IMR-90 (cell line): Measurements from ENCODE around the gene HMCES. TPM values are rescaled to one million over a fixed set of nuclear protein-coding genes. Genes with fewer than 3 reads are reported as not detected.

Experiments used
- ATAC-seq: fragments of 200-7000 bp; cut with Tn5 transposase; 2 replicates; pipeline ENCODE4 v1.9.1; 2020; ENCODE audit warnings: low read depth, mild to moderate bottlenecking, moderate library complexity
- BruUV-seq: library from RNA; stranded (reverse); fragments of 400-500 nt; replicated peaks from 2 replicates; lab custom pipeline; 2021; lab: Mats Ljungman, UMichigan
- CTCF ChIA-PET: fragments of 300-600 bp; formaldehyde crosslinking; extraction: SDS; loops from one replicate; lab custom pipeline; 2021; ENCODE audit warnings: antibody characterized with exemption; lab: Yijun Ruan, JAX
- POLR2A ChIA-PET: fragments of 300-600 bp; sonication (Branson Sonifier 250); formaldehyde crosslinking; loops from one replicate; lab custom pipeline; 2022; ENCODE audit warnings: antibody characterized with exemption; ENCODE audit not compliant: unreplicated experiment; lab: Charles Lee
- DNase-seq: peaks from one replicate; pipeline ENCODE4 v3.0.0; 2013
- H2AFZ ChIP-seq: replicated peaks from 2 replicates; pipeline ENCODE3; 2013; ENCODE audit warnings: low read length, mild to moderate bottlenecking; ENCODE audit not compliant: poor library complexity
- H2AK5ac ChIP-seq: 2 replicates; pipeline ENCODE4 v1.6.1; 2013; ENCODE audit warnings: low read depth, low read length, inconsistent platforms
- H2AK9ac ChIP-seq: replicated peaks from 2 replicates; pipeline ENCODE3; 2013; ENCODE audit warnings: mild to moderate bottlenecking, low read depth, low read length, moderate library complexity; ENCODE audit not compliant: poor library complexity
- H2BK120ac ChIP-seq: 2 replicates; pipeline ENCODE4 v1.6.1; 2013; ENCODE audit warnings: low read depth, low read length, inconsistent platforms
- H2BK15ac ChIP-seq: 3 replicates; pipeline ENCODE4 v1.6.1; 2013; ENCODE audit warnings: low read depth, low read length, inconsistent platforms
- H2BK20ac ChIP-seq: 2 replicates; pipeline ENCODE4 v1.6.1; 2013; ENCODE audit warnings: low read depth, mild to moderate bottlenecking, inconsistent platforms, low read length, moderate library complexity
- H2BK5ac ChIP-seq: 2 replicates; pipeline ENCODE4 v1.6.1; 2013; ENCODE audit warnings: mild to moderate bottlenecking, low read depth, low read length, inconsistent platforms; ENCODE audit not compliant: poor library complexity, severe bottlenecking
- H3K14ac ChIP-seq: replicated peaks from 2 replicates; pipeline ENCODE4 v1.6.1; 2013; ENCODE audit warnings: low read depth, low read length, inconsistent platforms
- H3K18ac ChIP-seq: 2 replicates; pipeline ENCODE4 v1.6.1; 2013; ENCODE audit warnings: low read depth, low read length, control low read depth
- H3K23ac ChIP-seq: 2 replicates; pipeline ENCODE4 v1.6.1; 2013; ENCODE audit warnings: low read depth, low read length, inconsistent platforms
- H3K27ac ChIP-seq: 2 replicates; pipeline ENCODE4 v1.5.1; 2013; ENCODE audit warnings: mild to moderate bottlenecking, control low read depth, low read length; ENCODE audit not compliant: insufficient read depth
- H3K27me3 ChIP-seq: 2 replicates; pipeline ENCODE4 v1.6.1; 2013; ENCODE audit warnings: low read length; ENCODE audit not compliant: control insufficient read depth, insufficient read depth
- H3K36me3 ChIP-seq: 2 replicates; pipeline ENCODE4 v1.6.1; 2013; ENCODE audit warnings: low read length, mixed read lengths; ENCODE audit not compliant: control insufficient read depth, insufficient read depth
- H3K4ac ChIP-seq: 2 replicates; pipeline ENCODE4 v1.6.1; 2013; ENCODE audit warnings: low read depth, low read length, inconsistent platforms
- H3K4me1 ChIP-seq: 2 replicates; pipeline ENCODE4 v1.6.1; 2013; ENCODE audit warnings: low read length, mixed read lengths; ENCODE audit not compliant: control insufficient read depth, insufficient read depth
- H3K4me2 ChIP-seq: 2 replicates; pipeline ENCODE4 v1.6.1; 2013; ENCODE audit warnings: low read depth, mild to moderate bottlenecking, control low read depth, low read length, moderate library complexity
- H3K4me3 ChIP-seq: 2 replicates; pipeline ENCODE4 v1.5.1; 2013; ENCODE audit warnings: low read depth, mild to moderate bottlenecking, control low read depth, low read length, moderate library complexity; ENCODE audit not compliant: insufficient read depth
- H3K56ac ChIP-seq: 2 replicates; pipeline ENCODE4 v1.6.1; 2013; ENCODE audit warnings: low read length, inconsistent platforms; ENCODE audit not compliant: insufficient read depth; ENCODE audit errors: extremely low read depth
- H3K79me1 ChIP-seq, 2 experiments: 2 replicates each; pipeline ENCODE4 v1.6.1; 2013; ENCODE audit warnings: low read length in 2 of 2, inconsistent platforms in 1 of 2, low read depth in 1 of 2
- H3K9ac ChIP-seq: 2 replicates; pipeline ENCODE4 v1.6.1; 2013; ENCODE audit warnings: low read depth, low read length, control low read depth
- H3K9me1 ChIP-seq: 2 replicates; pipeline ENCODE4 v1.6.1; 2013; ENCODE audit warnings: low read length, inconsistent platforms; ENCODE audit not compliant: insufficient read depth
- H3K9me3 ChIP-seq: 2 replicates; pipeline ENCODE4 v1.6.1; 2013; ENCODE audit warnings: low read length; ENCODE audit not compliant: control insufficient read depth, insufficient read depth
- H4K20me1 ChIP-seq: 2 replicates; pipeline ENCODE4 v1.6.1; 2013; ENCODE audit warnings: low read length, inconsistent platforms; ENCODE audit not compliant: insufficient read depth
- H4K5ac ChIP-seq: 2 replicates; pipeline ENCODE4 v1.6.1; 2013; ENCODE audit warnings: mild to moderate bottlenecking, low read depth, low read length, control low read depth
- H4K8ac ChIP-seq, 2 experiments: 2 replicates each; pipeline ENCODE4 v1.6.1; 2013; ENCODE audit warnings: low read depth in 2 of 2, low read length in 2 of 2, control low read depth in 1 of 2, inconsistent platforms in 1 of 2
- H4K91ac ChIP-seq: 2 replicates; pipeline ENCODE4 v1.6.1; 2013; ENCODE audit warnings: low read depth, low read length, inconsistent platforms; ENCODE audit not compliant: insufficient read depth
- CEBPB ChIP-seq: IDR thresholded peaks from 2 replicates; pipeline ENCODE4 v1.6.1; 2012; ENCODE audit warnings: low read depth, low read length, improper control_type of control experiment
- CTCF ChIP-seq: conservative IDR thresholded peaks from 2 replicates; pipeline ENCODE4 v1.5.1; 2012; ENCODE audit warnings: mild to moderate bottlenecking, low read depth, low read length, improper control_type of control experiment
- ELK1 ChIP-seq: fragments of 150-350 bp; IDR thresholded peaks from 2 replicates; pipeline ENCODE4 v1.6.1; 2016; ENCODE audit warnings: low read depth, mild to moderate bottlenecking, low read length, moderate library complexity, borderline replicate concordance
- MXI1 ChIP-seq: IDR thresholded peaks from 2 replicates; pipeline ENCODE4 v1.6.1; 2012; ENCODE audit warnings: low read depth, mild to moderate bottlenecking, low read length, moderate library complexity, borderline replicate concordance
- NFE2L2 ChIP-seq: fragments of 150-350 bp; IDR thresholded peaks from 2 replicates; pipeline ENCODE4 v1.6.1; 2016; ENCODE audit warnings: low read depth, mild to moderate bottlenecking, low read length
- RCOR1 ChIP-seq: IDR thresholded peaks from 2 replicates; pipeline ENCODE4 v1.6.1; 2012; ENCODE audit warnings: mild to moderate bottlenecking, low read length, improper control_type of control experiment; ENCODE audit not compliant: insufficient replicate concordance
- USF2 ChIP-seq: fragments of 150-350 bp; IDR thresholded peaks from 2 replicates; pipeline ENCODE4 v1.6.1; 2017; ENCODE audit warnings: mild to moderate bottlenecking, antibody characterized with exemption, low read length, low read depth
- WGBS, 2 experiments: methylation state at CpG; one replicate each; pipeline versions ENCODE4 v1.1.5 to v1.1.7; 2013; ENCODE audit warnings: missing lambda C conversion rate in 2 of 2; ENCODE audit not compliant: insufficient read length in 1 of 2; ENCODE audit errors: extremely low coverage in 2 of 2; 5-methylcytosine and 5-hydroxymethylcytosine counted together
- dilution Hi-C: fragments of 300-500 bp; cut with HindIII; formaldehyde crosslinking; loops from one replicate; pipeline ENCODE4 v1.14.3; 2018; ENCODE audit warnings: low sequenced_read_pairs; ENCODE audit not compliant: unreplicated experiment
- in situ Hi-C: fragments of 300-500 bp; cut with MboI; formaldehyde crosslinking; loops from 3 replicates; pipeline ENCODE4 v1.14.3; 2019; ENCODE audit warnings: low sequenced_read_pairs, inconsistent platforms, mixed read lengths
- intact Hi-C: fragments of 100-400 bp; cut with micrococcal nuclease; formaldehyde crosslinking; loops from 2 replicates; pipeline ENCODE4 v1.10.0; 2022
- polyA plus RNA-seq, 3 experiments: library from polyadenylated mRNA; depleted of rRNA; stranded (reverse); fragments of >200 nt; gene quantifications; 2 replicates each; pipeline ENCODE4 v1.2.3, GENCODE V29; 2012; ENCODE audit warnings: low replicate concordance in 1 of 3
- total RNA-seq: library from RNA; depleted of rRNA; stranded (reverse); fragments of >200 nt; gene quantifications from 2 replicates; pipeline ENCODE4 v1.2.3, GENCODE V29; 2012

Gene HMCES
- total and polyA plus RNA-seq, 2 of the 4 experiments (the other 2 are of a cell fraction), result 26.0 to 30.5 TPM

- no TSS peak for BruUV-seq
- POLR2A ChIA-PET, result no interaction called here
- peaks cover 64% of the 10 kb centered on the region for H4K20me1 ChIP-seq
Observed at GRCh38 chr3:129257609-129258008, 21.1 kb upstream of the HMCES start.

More at GRCh38 chr3:129257609-129258008, 21.1 kb upstream of the HMCES start:
- no peak overlapping the region for H3K4me3 ChIP-seq
- H2BK5ac ChIP-seq, result no peak overlapping the region
- no peak overlapping the region for H4K8ac ChIP-seq
- H3K56ac ChIP-seq, result no peak overlapping the region
- DNase-seq, result no peak
- H3K18ac ChIP-seq, result no peak overlapping the region
- TF ChIP-seq MXI1 (no peak), CTCF (no peak), USF2 (no peak), CEBPB (peak; percentile 70; the same call in 1 of the 2 replicates), NFE2L2 (no peak), ELK1 (no peak), RCOR1 (no peak)
- H2AFZ ChIP-seq, result no peak overlapping the region
- no peak overlapping the region for H3K9ac ChIP-seq
- no peak overlapping the region for H3K4ac ChIP-seq
- no peak overlapping the region for H2BK120ac ChIP-seq
- CTCF ChIA-PET, result no interaction called here
- ATAC-seq, result no peak
- intact Hi-C loops, result no loop called here
- peaks cover 76% of the 10 kb centered on the region for H3K36me3 ChIP-seq
- H2AK9ac ChIP-seq, result no peak overlapping the region
- H3K9me1 ChIP-seq, result peaks cover 10% of the 10 kb centered on the region
- H4K5ac ChIP-seq, result no peak overlapping the region
- no peak overlapping the region for H2BK15ac ChIP-seq
- no peak overlapping the region for H3K14ac ChIP-seq
- dilution Hi-C loops, result no loop called here
- H3K4me2 ChIP-seq, result no peak overlapping the region
- no peak overlapping the region for H2AK5ac ChIP-seq
- H3K27ac ChIP-seq, result no peak overlapping the region
- H3K23ac ChIP-seq, result no peak overlapping the region
- H2BK20ac ChIP-seq, result no peak overlapping the region
- WGBS, 2 experiments, result no CpG with 5 or more reads among the region's 11 CpGs
- H3K79me1 ChIP-seq, result peaks cover 56 to 85% of the 10 kb centered on the region in 2 experiments
- no peak overlapping the region for H4K91ac ChIP-seq
- H3K4me1 ChIP-seq, result peaks cover 4% of the 10 kb centered on the region
- H3K27me3 ChIP-seq, result no peaks in the 10 kb centered on the region
- no peaks in the 10 kb centered on the region for H3K9me3 ChIP-seq
- in situ Hi-C loops, result no loop called here
